HG02981 (cell line): ENCODE results near the gene BPGM.

Experiments used
- ATAC-seq: cut with Tn5 transposase; IDR thresholded peaks from one replicate; pipeline ENCODE4 v1.9.1; 2021; ENCODE audit warnings: mild to moderate bottlenecking, moderate library complexity; ENCODE audit not compliant: unreplicated experiment

The BPGM gene

GRCh38 chr7:134714470-134715205 lies 68.0 kb downstream of the BPGM start:
- no peak for ATAC-seq

GRCh38 chr7:134718211-134718875 lies 71.7 kb downstream of the BPGM start:
- no peak for ATAC-seq

GRCh38 chr7:134720091-134720935 lies 73.7 kb downstream of the BPGM start:
- ATAC-seq, result no peak

- no peak for ATAC-seq
These were observed 74.5 kb downstream of the BPGM start for GRCh38 chr7:134721171-134721570.

- ATAC-seq, result no peak
These were observed 76.2 kb downstream of the BPGM start for GRCh38 chr7:134722786-134723322.

GRCh38 chr7:134723892-134724291 lies 77.2 kb downstream of the BPGM start:
- no peak for ATAC-seq

- no peak for ATAC-seq
These were observed 78.0 kb downstream of the BPGM start for GRCh38 chr7:134724606-134725005.

GRCh38 chr7:134726581-134726980 lies 79.9 kb downstream of the BPGM start:
- ATAC-seq, result no peak

- no peak for ATAC-seq
These were observed 81.1 kb downstream of the BPGM start for GRCh38 chr7:134727711-134728110.
